WTC11 (cell line): ENCODE measurements around the gene CHTF8. TPM values are rescaled to one million over a fixed set of nuclear protein-coding genes. Genes with fewer than 3 reads are reported as not detected.

Source experiments
- ATAC-seq: fragments of 200-7000 bp; cut with Tn5 transposase; 2 replicates; pipeline ENCODE4 v1.10.0; 2021; ENCODE audit warnings: mild to moderate bottlenecking, moderate library complexity
- CTCF ChIA-PET: fragments of 300-600 bp; sonication (Branson Sonifier 250); formaldehyde crosslinking; loops from one replicate; lab custom pipeline; 2021; ENCODE audit warnings: antibody characterized with exemption; lab: Charles Lee
- POLR2A ChIA-PET: fragments of 350-600 bp; sonication (Branson Sonifier 250); formaldehyde crosslinking; loops from one replicate; lab custom pipeline; 2021; ENCODE audit warnings: antibody characterized with exemption; lab: Charles Lee
- DNase-seq: peaks from one replicate; pipeline ENCODE4 v3.0.0; 2021; ENCODE audit warnings: low spot score
- H3K27ac Mint-ChIP-seq: 2 replicates; pipeline ENCODE4 v1.8.0; 2021; ENCODE audit warnings: mixed read lengths
- H3K27me3 Mint-ChIP-seq: 2 replicates; pipeline ENCODE4 v1.8.0; 2021; ENCODE audit warnings: low read depth, mild to moderate bottlenecking, moderate library complexity, mixed read lengths
- H3K36me3 Mint-ChIP-seq: 2 replicates; pipeline ENCODE4 v1.8.0; 2021; ENCODE audit warnings: mixed read lengths
- H3K4me1 Mint-ChIP-seq: 2 replicates; pipeline ENCODE4 v1.8.0; 2022; ENCODE audit warnings: mixed read lengths
- H3K4me3 Mint-ChIP-seq: 2 replicates; pipeline ENCODE4 v1.8.0; 2021; ENCODE audit warnings: mild to moderate bottlenecking, moderate library complexity, mixed read lengths
- H3K9me3 Mint-ChIP-seq: 2 replicates; pipeline ENCODE4 v1.8.0; 2021; ENCODE audit warnings: mixed read lengths
- EMX1 ChIP-seq: fragments of 250-450 bp; sonication (Bioruptor Pico); IDR thresholded peaks from 2 replicates; pipeline ENCODE4 v1.8.0; 2021; ENCODE audit warnings: mild to moderate bottlenecking
- GRHL2 ChIP-seq: fragments of 250-450 bp; sonication (Bioruptor Pico); IDR thresholded peaks from 2 replicates; pipeline ENCODE4 v1.8.0; 2022; ENCODE audit warnings: mild to moderate bottlenecking, moderate library complexity; ENCODE audit not compliant: insufficient replicate concordance, severe bottlenecking
- JAZF1 ChIP-seq: fragments of 250-450 bp; sonication (Bioruptor Pico); IDR thresholded peaks from 2 replicates; pipeline ENCODE4 v1.9.0; 2021; ENCODE audit warnings: moderate library complexity, mild to moderate bottlenecking, inconsistent platforms
- PRRX2 ChIP-seq: fragments of 250-450 bp; sonication (Bioruptor Pico); IDR thresholded peaks from 2 replicates; pipeline ENCODE4 v1.8.0; 2021; ENCODE audit warnings: mild to moderate bottlenecking
- ZNF138 ChIP-seq: sonication (generic); formaldehyde crosslinking; conservative IDR thresholded peaks from 2 replicates; pipeline ENCODE4 v1.8.1; 2022; ENCODE audit warnings: mild to moderate bottlenecking, moderate library complexity, missing genetic modification reagents
- ZNF671 ChIP-seq: fragments of 250-450 bp; sonication (Bioruptor Pico); IDR thresholded peaks from 2 replicates; pipeline ENCODE4 v1.8.0; 2021; ENCODE audit warnings: mild to moderate bottlenecking
- total RNA-seq: library from RNA; stranded (reverse); gene quantifications from 3 replicates; pipeline ENCODE4 v1.2.3, GENCODE V29; 2021
- TF ChIP-seq, protein P1 (sequence below): fragments of 200-600 bp; IDR thresholded peaks from 2 replicates; pipeline ENCODE4 v1.8.0; 2022; ENCODE audit warnings: antibody characterized with exemption
- TF ChIP-seq, protein P2 (sequence below): sonication (generic); formaldehyde crosslinking; IDR thresholded peaks from 2 replicates; pipeline ENCODE4 v1.8.0; 2022; ENCODE audit warnings: missing genetic modification reagents
- TF ChIP-seq, protein P3 (sequence below): fragments of 250-450 bp; sonication (Bioruptor Pico); IDR thresholded peaks from 2 replicates; pipeline ENCODE4 v1.8.0; 2021; ENCODE audit warnings: mild to moderate bottlenecking
- TF ChIP-seq, protein P4 (sequence below): fragments of 250-450 bp; sonication (Bioruptor Pico); conservative IDR thresholded peaks from 2 replicates; pipeline ENCODE4 v1.9.0; 2021; ENCODE audit warnings: mild to moderate bottlenecking
- TF ChIP-seq, protein P5 (sequence below): sonication (generic); formaldehyde crosslinking; IDR thresholded peaks from 2 replicates; pipeline ENCODE4 v1.8.0; 2023; ENCODE audit warnings: mild to moderate bottlenecking, missing genetic modification reagents
- TF ChIP-seq, protein P6 (sequence below): sonication (generic); formaldehyde crosslinking; IDR thresholded peaks from 2 replicates; pipeline ENCODE4 v1.8.0; 2023; ENCODE audit warnings: missing genetic modification reagents, mild to moderate bottlenecking, borderline replicate concordance
- TF ChIP-seq, protein P7 (sequence below): fragments of 250-450 bp; sonication (Bioruptor Pico); IDR thresholded peaks from 2 replicates; pipeline ENCODE4 v1.9.0; 2021; ENCODE audit warnings: moderate library complexity, mild to moderate bottlenecking, inconsistent platforms, borderline replicate concordance
- TF ChIP-seq, protein P8 (sequence below): sonication (generic); formaldehyde crosslinking; IDR thresholded peaks from 2 replicates; pipeline ENCODE4 v1.8.1; 2022; ENCODE audit warnings: mild to moderate bottlenecking, moderate library complexity, missing genetic modification reagents

CHTF8 gene
- total RNA-seq, 1 experiment from 2014 or later, result 115 TPM

DNA sequence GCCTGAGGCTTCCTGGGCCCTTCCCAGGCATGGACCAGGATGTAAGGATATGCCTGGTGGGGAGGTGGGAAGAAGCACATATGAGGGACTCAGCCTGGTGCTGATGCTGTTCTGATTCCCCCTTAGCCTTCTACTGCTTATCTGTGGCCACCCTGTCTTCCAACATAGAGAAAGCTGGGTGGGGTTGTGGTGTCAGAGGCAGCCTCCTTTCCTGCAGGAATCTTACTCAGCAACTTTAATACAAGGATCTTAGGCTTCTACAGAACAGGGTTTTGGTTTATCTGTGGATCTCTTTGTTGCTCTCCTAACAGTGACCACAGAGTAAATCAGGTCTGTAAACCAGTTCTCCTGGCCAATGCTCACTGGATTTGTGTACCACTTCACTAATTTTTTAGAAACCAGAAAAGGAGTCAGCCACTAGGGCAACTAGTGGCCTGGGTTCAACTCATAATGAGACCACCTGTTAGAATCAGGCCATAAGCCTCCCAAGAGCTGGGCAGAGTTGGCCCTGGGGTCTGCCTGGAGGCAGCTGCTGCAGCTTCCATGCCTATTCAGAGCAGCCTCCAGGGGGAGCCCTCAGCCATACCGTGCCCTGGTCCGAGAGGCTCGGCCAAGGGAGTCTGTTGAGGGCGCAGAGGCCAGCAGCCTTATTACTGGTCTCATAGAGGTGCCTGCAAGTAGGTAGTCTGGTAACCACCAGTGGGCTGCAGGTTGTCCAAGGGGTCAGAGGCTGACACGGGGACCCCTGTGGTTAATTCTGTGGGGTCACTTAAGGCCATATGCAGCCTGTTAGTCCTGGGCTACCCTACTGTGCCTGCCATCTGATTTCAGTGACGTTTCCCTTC is 19.9 kb downstream of the CHTF8 start:
- H3K27me3 Mint-ChIP-seq, result no peaks in the 10 kb centered on the region
- peak; percentile 81 for ATAC-seq
- H3K36me3 Mint-ChIP-seq, result peaks cover 74% of the 10 kb centered on the region
- H3K27ac Mint-ChIP-seq, result peak overlapping the region; percentile 77
- H3K9me3 Mint-ChIP-seq, result no peaks in the 10 kb centered on the region
- TF ChIP-seq, protein P1, sequence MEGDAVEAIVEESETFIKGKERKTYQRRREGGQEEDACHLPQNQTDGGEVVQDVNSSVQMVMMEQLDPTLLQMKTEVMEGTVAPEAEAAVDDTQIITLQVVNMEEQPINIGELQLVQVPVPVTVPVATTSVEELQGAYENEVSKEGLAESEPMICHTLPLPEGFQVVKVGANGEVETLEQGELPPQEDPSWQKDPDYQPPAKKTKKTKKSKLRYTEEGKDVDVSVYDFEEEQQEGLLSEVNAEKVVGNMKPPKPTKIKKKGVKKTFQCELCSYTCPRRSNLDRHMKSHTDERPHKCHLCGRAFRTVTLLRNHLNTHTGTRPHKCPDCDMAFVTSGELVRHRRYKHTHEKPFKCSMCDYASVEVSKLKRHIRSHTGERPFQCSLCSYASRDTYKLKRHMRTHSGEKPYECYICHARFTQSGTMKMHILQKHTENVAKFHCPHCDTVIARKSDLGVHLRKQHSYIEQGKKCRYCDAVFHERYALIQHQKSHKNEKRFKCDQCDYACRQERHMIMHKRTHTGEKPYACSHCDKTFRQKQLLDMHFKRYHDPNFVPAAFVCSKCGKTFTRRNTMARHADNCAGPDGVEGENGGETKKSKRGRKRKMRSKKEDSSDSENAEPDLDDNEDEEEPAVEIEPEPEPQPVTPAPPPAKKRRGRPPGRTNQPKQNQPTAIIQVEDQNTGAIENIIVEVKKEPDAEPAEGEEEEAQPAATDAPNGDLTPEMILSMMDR, result peak; percentile 80
- TF ChIP-seq GRHL2 (CRISPR knock-in tag) (no peak), ZNF671 (no peak)
- TF ChIP-seq, protein P2, sequence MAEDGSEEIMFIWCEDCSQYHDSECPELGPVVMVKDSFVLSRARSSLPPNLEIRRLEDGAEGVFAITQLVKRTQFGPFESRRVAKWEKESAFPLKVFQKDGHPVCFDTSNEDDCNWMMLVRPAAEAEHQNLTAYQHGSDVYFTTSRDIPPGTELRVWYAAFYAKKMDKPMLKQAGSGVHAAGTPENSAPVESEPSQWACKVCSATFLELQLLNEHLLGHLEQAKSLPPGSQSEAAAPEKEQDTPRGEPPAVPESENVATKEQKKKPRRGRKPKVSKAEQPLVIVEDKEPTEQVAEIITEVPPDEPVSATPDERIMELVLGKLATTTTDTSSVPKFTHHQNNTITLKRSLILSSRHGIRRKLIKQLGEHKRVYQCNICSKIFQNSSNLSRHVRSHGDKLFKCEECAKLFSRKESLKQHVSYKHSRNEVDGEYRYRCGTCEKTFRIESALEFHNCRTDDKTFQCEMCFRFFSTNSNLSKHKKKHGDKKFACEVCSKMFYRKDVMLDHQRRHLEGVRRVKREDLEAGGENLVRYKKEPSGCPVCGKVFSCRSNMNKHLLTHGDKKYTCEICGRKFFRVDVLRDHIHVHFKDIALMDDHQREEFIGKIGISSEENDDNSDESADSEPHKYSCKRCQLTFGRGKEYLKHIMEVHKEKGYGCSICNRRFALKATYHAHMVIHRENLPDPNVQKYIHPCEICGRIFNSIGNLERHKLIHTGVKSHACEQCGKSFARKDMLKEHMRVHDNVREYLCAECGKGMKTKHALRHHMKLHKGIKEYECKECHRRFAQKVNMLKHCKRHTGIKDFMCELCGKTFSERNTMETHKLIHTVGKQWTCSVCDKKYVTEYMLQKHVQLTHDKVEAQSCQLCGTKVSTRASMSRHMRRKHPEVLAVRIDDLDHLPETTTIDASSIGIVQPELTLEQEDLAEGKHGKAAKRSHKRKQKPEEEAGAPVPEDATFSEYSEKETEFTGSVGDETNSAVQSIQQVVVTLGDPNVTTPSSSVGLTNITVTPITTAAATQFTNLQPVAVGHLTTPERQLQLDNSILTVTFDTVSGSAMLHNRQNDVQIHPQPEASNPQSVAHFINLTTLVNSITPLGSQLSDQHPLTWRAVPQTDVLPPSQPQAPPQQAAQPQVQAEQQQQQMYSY, result no peak
- H3K4me1 Mint-ChIP-seq, result peaks cover 42% of the 10 kb centered on the region
- no peak overlapping the region for H3K4me3 Mint-ChIP-seq
- CTCF ChIA-PET, result interaction anchor here (0.6 to 3.4 kb wide), 27 partner anchors 11 to 268 kb away, joined by 3 to 49 read pairs (median 4); no protein-coding TSS in a partner anchor
- POLR2A ChIA-PET, result interaction anchor here (0.9 kb wide), 1 partner anchor 12 kb away, joined by 3 read pairs; no protein-coding TSS in a partner anchor
- peak; percentile 89 for DNase-seq

DNA sequence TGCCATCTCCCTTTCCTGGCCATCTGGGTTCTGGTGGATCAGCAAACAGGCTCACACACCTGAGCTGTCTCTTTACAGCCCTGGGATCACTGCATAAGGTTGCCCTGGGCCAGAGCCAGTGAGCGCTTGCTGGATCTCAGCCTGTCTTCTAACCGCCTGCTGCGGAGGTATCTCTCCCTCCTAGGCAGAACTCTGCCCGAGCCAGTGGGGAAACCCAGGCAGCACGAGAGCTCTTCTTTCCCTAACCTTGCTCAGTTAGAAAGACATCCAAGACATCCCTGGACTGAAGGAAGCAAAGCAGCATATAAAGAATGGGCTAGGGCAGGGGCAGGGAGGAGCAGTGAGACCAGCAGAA is 20.5 kb downstream of the CHTF8 start:
- DNase-seq, result no peak
- no peaks in the 10 kb centered on the region for H3K9me3 Mint-ChIP-seq
- TF ChIP-seq PRRX2 (no peak), EMX1 (CRISPR knock-in tag) (no peak), ZNF138 (CRISPR knock-in tag) (no peak), JAZF1 (CRISPR knock-in tag) (no peak)
- TF ChIP-seq, protein P3, sequence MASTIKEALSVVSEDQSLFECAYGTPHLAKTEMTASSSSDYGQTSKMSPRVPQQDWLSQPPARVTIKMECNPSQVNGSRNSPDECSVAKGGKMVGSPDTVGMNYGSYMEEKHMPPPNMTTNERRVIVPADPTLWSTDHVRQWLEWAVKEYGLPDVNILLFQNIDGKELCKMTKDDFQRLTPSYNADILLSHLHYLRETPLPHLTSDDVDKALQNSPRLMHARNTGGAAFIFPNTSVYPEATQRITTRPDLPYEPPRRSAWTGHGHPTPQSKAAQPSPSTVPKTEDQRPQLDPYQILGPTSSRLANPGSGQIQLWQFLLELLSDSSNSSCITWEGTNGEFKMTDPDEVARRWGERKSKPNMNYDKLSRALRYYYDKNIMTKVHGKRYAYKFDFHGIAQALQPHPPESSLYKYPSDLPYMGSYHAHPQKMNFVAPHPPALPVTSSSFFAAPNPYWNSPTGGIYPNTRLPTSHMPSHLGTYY (CRISPR knock-in tag), result no peak
- TF ChIP-seq, protein P4, sequence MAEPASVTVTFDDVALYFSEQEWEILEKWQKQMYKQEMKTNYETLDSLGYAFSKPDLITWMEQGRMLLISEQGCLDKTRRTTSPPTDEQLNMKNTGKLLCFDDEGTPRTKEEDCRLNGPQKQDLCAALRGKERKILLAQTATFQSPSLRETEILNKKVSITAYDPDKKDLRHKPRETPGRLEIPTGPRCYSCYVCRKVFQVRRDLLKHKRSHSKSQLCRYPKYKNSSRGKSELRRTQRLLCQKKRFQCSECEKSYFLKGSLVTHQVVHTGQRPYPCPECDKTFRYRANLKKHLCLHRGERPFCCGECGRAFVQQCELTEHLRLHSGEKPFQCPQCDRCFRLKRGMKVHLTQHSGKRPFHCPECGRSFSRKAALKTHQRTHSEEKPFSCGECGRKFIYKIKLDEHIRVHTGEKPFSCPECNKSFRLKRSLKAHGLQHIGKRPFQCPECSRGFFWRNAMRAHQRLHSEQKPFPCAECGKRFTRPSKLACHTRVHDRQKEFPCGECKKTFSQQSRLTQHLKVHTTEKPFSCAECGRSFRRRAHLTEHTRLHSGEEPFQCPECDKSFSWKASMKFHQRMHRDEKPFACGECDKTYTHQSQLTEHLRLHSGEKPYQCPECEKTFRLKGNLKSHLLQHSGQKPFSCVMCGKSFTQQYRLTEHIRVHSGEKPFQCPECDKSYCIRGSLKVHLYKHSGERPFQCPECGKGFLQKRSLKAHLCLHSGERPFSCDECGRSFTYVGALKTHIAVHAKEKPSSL (CRISPR knock-in tag), result no peak
- TF ChIP-seq, protein P5, sequence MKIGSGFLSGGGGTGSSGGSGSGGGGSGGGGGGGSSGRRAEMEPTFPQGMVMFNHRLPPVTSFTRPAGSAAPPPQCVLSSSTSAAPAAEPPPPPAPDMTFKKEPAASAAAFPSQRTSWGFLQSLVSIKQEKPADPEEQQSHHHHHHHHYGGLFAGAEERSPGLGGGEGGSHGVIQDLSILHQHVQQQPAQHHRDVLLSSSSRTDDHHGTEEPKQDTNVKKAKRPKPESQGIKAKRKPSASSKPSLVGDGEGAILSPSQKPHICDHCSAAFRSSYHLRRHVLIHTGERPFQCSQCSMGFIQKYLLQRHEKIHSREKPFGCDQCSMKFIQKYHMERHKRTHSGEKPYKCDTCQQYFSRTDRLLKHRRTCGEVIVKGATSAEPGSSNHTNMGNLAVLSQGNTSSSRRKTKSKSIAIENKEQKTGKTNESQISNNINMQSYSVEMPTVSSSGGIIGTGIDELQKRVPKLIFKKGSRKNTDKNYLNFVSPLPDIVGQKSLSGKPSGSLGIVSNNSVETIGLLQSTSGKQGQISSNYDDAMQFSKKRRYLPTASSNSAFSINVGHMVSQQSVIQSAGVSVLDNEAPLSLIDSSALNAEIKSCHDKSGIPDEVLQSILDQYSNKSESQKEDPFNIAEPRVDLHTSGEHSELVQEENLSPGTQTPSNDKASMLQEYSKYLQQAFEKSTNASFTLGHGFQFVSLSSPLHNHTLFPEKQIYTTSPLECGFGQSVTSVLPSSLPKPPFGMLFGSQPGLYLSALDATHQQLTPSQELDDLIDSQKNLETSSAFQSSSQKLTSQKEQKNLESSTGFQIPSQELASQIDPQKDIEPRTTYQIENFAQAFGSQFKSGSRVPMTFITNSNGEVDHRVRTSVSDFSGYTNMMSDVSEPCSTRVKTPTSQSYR (CRISPR knock-in tag), result no peak
- TF ChIP-seq, protein P6, sequence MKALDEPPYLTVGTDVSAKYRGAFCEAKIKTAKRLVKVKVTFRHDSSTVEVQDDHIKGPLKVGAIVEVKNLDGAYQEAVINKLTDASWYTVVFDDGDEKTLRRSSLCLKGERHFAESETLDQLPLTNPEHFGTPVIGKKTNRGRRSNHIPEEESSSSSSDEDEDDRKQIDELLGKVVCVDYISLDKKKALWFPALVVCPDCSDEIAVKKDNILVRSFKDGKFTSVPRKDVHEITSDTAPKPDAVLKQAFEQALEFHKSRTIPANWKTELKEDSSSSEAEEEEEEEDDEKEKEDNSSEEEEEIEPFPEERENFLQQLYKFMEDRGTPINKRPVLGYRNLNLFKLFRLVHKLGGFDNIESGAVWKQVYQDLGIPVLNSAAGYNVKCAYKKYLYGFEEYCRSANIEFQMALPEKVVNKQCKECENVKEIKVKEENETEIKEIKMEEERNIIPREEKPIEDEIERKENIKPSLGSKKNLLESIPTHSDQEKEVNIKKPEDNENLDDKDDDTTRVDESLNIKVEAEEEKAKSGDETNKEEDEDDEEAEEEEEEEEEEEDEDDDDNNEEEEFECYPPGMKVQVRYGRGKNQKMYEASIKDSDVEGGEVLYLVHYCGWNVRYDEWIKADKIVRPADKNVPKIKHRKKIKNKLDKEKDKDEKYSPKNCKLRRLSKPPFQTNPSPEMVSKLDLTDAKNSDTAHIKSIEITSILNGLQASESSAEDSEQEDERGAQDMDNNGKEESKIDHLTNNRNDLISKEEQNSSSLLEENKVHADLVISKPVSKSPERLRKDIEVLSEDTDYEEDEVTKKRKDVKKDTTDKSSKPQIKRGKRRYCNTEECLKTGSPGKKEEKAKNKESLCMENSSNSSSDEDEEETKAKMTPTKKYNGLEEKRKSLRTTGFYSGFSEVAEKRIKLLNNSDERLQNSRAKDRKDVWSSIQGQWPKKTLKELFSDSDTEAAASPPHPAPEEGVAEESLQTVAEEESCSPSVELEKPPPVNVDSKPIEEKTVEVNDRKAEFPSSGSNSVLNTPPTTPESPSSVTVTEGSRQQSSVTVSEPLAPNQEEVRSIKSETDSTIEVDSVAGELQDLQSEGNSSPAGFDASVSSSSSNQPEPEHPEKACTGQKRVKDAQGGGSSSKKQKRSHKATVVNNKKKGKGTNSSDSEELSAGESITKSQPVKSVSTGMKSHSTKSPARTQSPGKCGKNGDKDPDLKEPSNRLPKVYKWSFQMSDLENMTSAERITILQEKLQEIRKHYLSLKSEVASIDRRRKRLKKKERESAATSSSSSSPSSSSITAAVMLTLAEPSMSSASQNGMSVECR (CRISPR knock-in tag), result no peak
- TF ChIP-seq, protein P7, sequence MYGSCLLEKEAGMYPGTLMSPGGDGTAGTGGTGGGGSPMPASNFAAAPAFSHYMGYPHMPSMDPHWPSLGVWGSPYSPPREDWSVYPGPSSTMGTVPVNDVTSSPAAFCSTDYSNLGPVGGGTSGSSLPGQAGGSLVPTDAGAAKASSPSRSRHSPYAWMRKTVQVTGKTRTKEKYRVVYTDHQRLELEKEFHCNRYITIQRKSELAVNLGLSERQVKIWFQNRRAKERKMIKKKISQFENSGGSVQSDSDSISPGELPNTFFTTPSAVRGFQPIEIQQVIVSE (CRISPR knock-in tag), result no peak
- TF ChIP-seq, protein P8, sequence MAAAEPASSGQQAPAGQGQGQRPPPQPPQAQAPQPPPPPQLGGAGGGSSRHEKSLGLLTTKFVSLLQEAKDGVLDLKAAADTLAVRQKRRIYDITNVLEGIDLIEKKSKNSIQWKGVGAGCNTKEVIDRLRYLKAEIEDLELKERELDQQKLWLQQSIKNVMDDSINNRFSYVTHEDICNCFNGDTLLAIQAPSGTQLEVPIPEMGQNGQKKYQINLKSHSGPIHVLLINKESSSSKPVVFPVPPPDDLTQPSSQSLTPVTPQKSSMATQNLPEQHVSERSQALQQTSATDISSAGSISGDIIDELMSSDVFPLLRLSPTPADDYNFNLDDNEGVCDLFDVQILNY (CRISPR knock-in tag), result no peak

More for the DNA sequence above, 20.5 kb downstream of the CHTF8 start:
- H3K36me3 Mint-ChIP-seq, result peaks cover 71% of the 10 kb centered on the region
- H3K4me3 Mint-ChIP-seq, result no peak overlapping the region
- ChIA-PET POLR2A (interaction anchor here (0.9 kb wide), 1 partner anchor 13 kb away, joined by 3 read pairs; no protein-coding TSS in a partner anchor), CTCF (interaction anchor here (0.6 to 3.4 kb wide), 8 partner anchors 11 to 210 kb away, joined by 3 to 49 read pairs (median 4); no protein-coding TSS in a partner anchor)
- H3K4me1 Mint-ChIP-seq, result peaks cover 42% of the 10 kb centered on the region
- peak overlapping the region; percentile 77 for H3K27ac Mint-ChIP-seq
- H3K27me3 Mint-ChIP-seq, result no peaks in the 10 kb centered on the region
- no peak for ATAC-seq
